Ovary (tissue), 3 donors: Measurements from ENCODE around the gene REV3L.

Experiments
- CTCF ChIP-seq, 3 donors: fragments of 450-650 bp in 2 of 3; fragments of 200-600 bp in 1 of 3; IDR thresholded peaks; one replicate each; pipeline versions ENCODE4 v1.5.1 to v1.8.0; 2016 to 2022; ENCODE audit warnings: antibody characterized with exemption in 3 of 3, mild to moderate bottlenecking in 1 of 3
- POLR2A ChIP-seq: fragments of 450-650 bp; IDR thresholded peaks from one replicate; pipeline ENCODE4 v1.6.1; 2017; ENCODE audit warnings: antibody characterized with exemption, mild to moderate bottlenecking, moderate library complexity
- donor health status: DM: no; HTN: no; CAD: no.

DNA sequence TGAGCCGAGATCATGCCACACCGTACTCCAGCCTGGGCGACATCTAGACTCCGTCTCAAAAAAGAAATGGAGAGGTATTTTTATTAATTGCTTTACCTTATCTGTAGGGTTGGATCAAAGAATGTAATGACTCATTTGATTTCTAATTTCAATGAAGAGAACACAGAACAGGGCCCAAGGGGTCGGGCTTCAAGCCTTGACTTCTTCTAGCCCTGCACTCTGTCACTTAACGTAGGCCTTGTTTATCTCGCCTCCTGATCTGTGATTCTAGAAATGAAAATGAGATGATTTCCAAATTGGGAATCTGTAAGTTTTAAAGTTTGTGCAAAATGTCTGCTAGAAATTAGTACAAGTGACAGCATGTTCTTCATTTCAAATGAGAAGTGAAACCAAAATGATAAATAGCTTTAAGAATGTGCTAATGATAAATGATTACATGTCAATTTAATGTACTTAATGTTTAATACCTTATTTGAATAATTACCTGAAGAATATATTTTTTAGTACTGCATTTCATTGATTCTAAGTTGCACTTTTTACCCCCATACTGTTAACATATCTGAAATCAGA, 215.2 kb downstream of the REV3L start:
- TF ChIP-seq CTCF (IDR thresholded peaks at IDR 0.05) (no peak), POLR2A (no peak)
